ENCODE measurements around the gene C2orf15.

The C2orf15 gene

GRCh38 chr2:99154643-99155536, 13.4 kb downstream of the C2orf15 start, which contains the start of the genes LIPT1 and TSGA10:
Gene LIPT1 (plus strand): TSS chr2:99154967. CDS start chr2:99161958, 6,991 bp downstream.
Gene TSGA10 (minus strand): TSS chr2:99154942. CDS start chr2:99109439, 45,503 bp downstream.
- H3K27ac ChIP-seq, result peak within 1 kb of the TSS; percentile 9
- TF ChIP-seq EZH2 (IDR thresholded peaks at IDR 0.05), result no peak
- TF ChIP-seq FOXP2 (optimal IDR thresholded peaks at IDR 0.05; ENCODE audit: control extremely low read depth, extremely low read length, insufficient read depth), result peak; percentile 90
- peak; percentile 99 for TF ChIP-seq POLR2AphosphoS5 (IDR thresholded peaks at IDR 0.05; ENCODE audit: borderline replicate concordance, low read depth, low read length)
- H3K9ac ChIP-seq (ENCODE audit: insufficient read length), result peak within 1 kb of the TSS; percentile 98
- H3K9me3 ChIP-seq (ENCODE audit: low read depth, low read length), result no peaks in the 10 kb centered on the region
- peak; percentile 45 for DNase-seq (ENCODE audit: low read depth, low spot score)
- peaks cover 16% of the 10 kb centered on the region for H3K36me3 ChIP-seq (ENCODE audit: insufficient read depth, low read length)
- H3K4me3 ChIP-seq, result peak within 1 kb of the TSS; percentile 100

- H3K9ac ChIP-seq (ENCODE audit: insufficient read length), result no peak overlapping the region
- no peak overlapping the region for H3K27ac ChIP-seq
- no peak for TF ChIP-seq EZH2 (IDR thresholded peaks at IDR 0.05)
- TF ChIP-seq POLR2AphosphoS5 (IDR thresholded peaks at IDR 0.05; ENCODE audit: borderline replicate concordance, low read depth, low read length), result no peak
- TF ChIP-seq FOXP2 (optimal IDR thresholded peaks at IDR 0.05; ENCODE audit: control extremely low read depth, extremely low read length, insufficient read depth), result no peak
- DNase-seq (ENCODE audit: low read depth, low spot score), result no peak
- no peaks in the 10 kb centered on the region for H3K9me3 ChIP-seq (ENCODE audit: low read depth, low read length)
- no peak overlapping the region for H3K4me3 ChIP-seq
- peaks cover 16% of the 10 kb centered on the region for H3K36me3 ChIP-seq (ENCODE audit: insufficient read depth, low read length)
These were observed 15.4 kb downstream of the C2orf15 start for GRCh38 chr2:99156891-99157290.

GRCh38 chr2:99158599-99158998, 17.1 kb downstream of the C2orf15 start:
- no peak for DNase-seq (ENCODE audit: low read depth, low spot score)
- Histone ChIP-seq H3K36me3 (ENCODE audit: insufficient read depth, low read length) (peaks cover 16% of the 10 kb centered on the region), H3K4me3 (no peak overlapping the region), H3K9ac (ENCODE audit: insufficient read length) (no peak overlapping the region), H3K9me3 (ENCODE audit: low read depth, low read length) (no peaks in the 10 kb centered on the region), H3K27ac (no peak overlapping the region)
- TF ChIP-seq EZH2 (IDR thresholded peaks at IDR 0.05), result no peak

GRCh38 chr2:99159594-99159993, 18.1 kb downstream of the C2orf15 start:
- DNase-seq (ENCODE audit: low read depth, low spot score), result no peak
- Histone ChIP-seq H3K9ac (ENCODE audit: insufficient read length) (no peak overlapping the region), H3K9me3 (ENCODE audit: low read depth, low read length) (no peaks in the 10 kb centered on the region), H3K36me3 (ENCODE audit: insufficient read depth, low read length) (peaks cover 16% of the 10 kb centered on the region), H3K27ac (no peak overlapping the region), H3K4me3 (no peak overlapping the region)
- TF ChIP-seq EZH2 (IDR thresholded peaks at IDR 0.05), result no peak
- TF ChIP-seq FOXP2 (optimal IDR thresholded peaks at IDR 0.05; ENCODE audit: control extremely low read depth, extremely low read length, insufficient read depth), result no peak
- TF ChIP-seq POLR2AphosphoS5 (IDR thresholded peaks at IDR 0.05; ENCODE audit: borderline replicate concordance, low read depth, low read length), result no peak

GRCh38 chr2:99166218-99166617, 24.7 kb downstream of the C2orf15 start:
- H3K36me3 ChIP-seq (ENCODE audit: insufficient read depth, low read length), result peaks cover 29% of the 10 kb centered on the region

GRCh38 chr2:99169534-99169933, 28.0 kb downstream of the C2orf15 start:
- Histone ChIP-seq H3K9me3 (ENCODE audit: low read depth, low read length) (no peaks in the 10 kb centered on the region), H3K36me3 (ENCODE audit: insufficient read depth, low read length) (peaks cover 29% of the 10 kb centered on the region), H3K27ac (no peak overlapping the region), H3K4me3 (no peak overlapping the region), H3K9ac (ENCODE audit: insufficient read length) (no peak overlapping the region)
- DNase-seq (ENCODE audit: low read depth, low spot score), result no peak
- TF ChIP-seq EZH2 (IDR thresholded peaks at IDR 0.05) (no peak), FOXP2 (optimal IDR thresholded peaks at IDR 0.05; ENCODE audit: control extremely low read depth, extremely low read length, insufficient read depth) (no peak), POLR2AphosphoS5 (IDR thresholded peaks at IDR 0.05; ENCODE audit: borderline replicate concordance, low read depth, low read length) (no peak)

More at GRCh38 chr2:99166218-99166617, 24.7 kb downstream of the C2orf15 start:
- no peaks in the 10 kb centered on the region for H3K9me3 ChIP-seq (ENCODE audit: low read depth, low read length)
- H3K9ac ChIP-seq (ENCODE audit: insufficient read length), result no peak overlapping the region
- TF ChIP-seq POLR2AphosphoS5 (IDR thresholded peaks at IDR 0.05; ENCODE audit: borderline replicate concordance, low read depth, low read length), result no peak
- TF ChIP-seq EZH2 (IDR thresholded peaks at IDR 0.05), result no peak
- TF ChIP-seq FOXP2 (optimal IDR thresholded peaks at IDR 0.05; ENCODE audit: control extremely low read depth, extremely low read length, insufficient read depth), result no peak
- no peak for DNase-seq (ENCODE audit: low read depth, low spot score)
- H3K27ac ChIP-seq, result no peak overlapping the region
- H3K4me3 ChIP-seq, result no peak overlapping the region

GRCh38 chr2:99171377-99172140, 30.1 kb downstream of the C2orf15 start:
- no peaks in the 10 kb centered on the region for H3K9me3 ChIP-seq (ENCODE audit: low read depth, low read length)
- DNase-seq (ENCODE audit: low read depth, low spot score), result no peak
- no peak overlapping the region for H3K4me3 ChIP-seq
- no peak overlapping the region for H3K9ac ChIP-seq (ENCODE audit: insufficient read length)
- TF ChIP-seq POLR2AphosphoS5 (IDR thresholded peaks at IDR 0.05; ENCODE audit: borderline replicate concordance, low read depth, low read length), result no peak
- no peak overlapping the region for H3K27ac ChIP-seq
- H3K36me3 ChIP-seq (ENCODE audit: insufficient read depth, low read length), result peaks cover 26% of the 10 kb centered on the region

All from SK-N-MC (cell line).